ENCODE data around the gene HINFP.

The HINFP gene, protein sequence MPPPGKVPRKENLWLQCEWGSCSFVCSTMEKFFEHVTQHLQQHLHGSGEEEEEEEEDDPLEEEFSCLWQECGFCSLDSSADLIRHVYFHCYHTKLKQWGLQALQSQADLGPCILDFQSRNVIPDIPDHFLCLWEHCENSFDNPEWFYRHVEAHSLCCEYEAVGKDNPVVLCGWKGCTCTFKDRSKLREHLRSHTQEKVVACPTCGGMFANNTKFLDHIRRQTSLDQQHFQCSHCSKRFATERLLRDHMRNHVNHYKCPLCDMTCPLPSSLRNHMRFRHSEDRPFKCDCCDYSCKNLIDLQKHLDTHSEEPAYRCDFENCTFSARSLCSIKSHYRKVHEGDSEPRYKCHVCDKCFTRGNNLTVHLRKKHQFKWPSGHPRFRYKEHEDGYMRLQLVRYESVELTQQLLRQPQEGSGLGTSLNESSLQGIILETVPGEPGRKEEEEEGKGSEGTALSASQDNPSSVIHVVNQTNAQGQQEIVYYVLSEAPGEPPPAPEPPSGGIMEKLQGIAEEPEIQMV

GRCh38 chr11:119121008-119121810 is at the start of gene HINFP:
HINFP (plus strand) TSS chr11:119121580; CDS start chr11:119126945, 5,365 bp downstream.
- DNase-seq = peak; percentile 100

GRCh38 chr11:119077839-119078238 is 43.5 kb upstream of the HINFP start:
- no peak for DNase-seq

- DNase-seq = no peak
Observed at GRCh38 chr11:119078675-119079420, 42.5 kb upstream of the HINFP start.

- DNase-seq = no peak
Observed at GRCh38 chr11:119081682-119082260, 39.6 kb upstream of the HINFP start.

- DNase-seq = peak; percentile 87
Observed at GRCh38 chr11:119084663-119085436, 36.5 kb upstream of the HINFP start, which contains the start of gene HMBS. HMBS (plus strand) TSS chr11:119084881; CDS start chr11:119085034, 153 bp downstream.

DNA sequence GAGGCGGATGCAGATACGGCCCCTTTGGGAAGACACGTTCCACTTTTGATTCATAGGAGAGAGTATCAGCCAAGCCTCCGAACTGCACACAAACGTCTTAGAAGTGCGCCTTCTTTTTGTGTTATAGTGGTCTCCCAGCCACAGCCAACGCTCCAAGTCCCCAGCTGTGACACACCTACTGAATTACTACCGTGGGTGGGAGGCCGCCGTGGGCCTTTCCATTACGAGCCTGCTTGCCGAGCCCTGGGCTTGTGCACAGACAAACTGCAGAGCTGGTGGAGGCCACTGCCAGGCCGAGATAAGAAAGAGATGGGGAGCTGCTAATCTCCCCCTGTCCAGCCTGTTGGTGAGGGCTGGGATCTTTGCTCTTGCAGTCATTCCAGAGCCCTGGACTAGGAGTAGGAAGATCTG is 35.9 kb upstream of the HINFP start:
- peak; percentile 41 for DNase-seq

- DNase-seq = no peak
Observed at GRCh38 chr11:119087123-119087522, 34.3 kb upstream of the HINFP start.

- no peak for DNase-seq
Observed at GRCh38 chr11:119087747-119088241, 33.6 kb upstream of the HINFP start.

DNA sequence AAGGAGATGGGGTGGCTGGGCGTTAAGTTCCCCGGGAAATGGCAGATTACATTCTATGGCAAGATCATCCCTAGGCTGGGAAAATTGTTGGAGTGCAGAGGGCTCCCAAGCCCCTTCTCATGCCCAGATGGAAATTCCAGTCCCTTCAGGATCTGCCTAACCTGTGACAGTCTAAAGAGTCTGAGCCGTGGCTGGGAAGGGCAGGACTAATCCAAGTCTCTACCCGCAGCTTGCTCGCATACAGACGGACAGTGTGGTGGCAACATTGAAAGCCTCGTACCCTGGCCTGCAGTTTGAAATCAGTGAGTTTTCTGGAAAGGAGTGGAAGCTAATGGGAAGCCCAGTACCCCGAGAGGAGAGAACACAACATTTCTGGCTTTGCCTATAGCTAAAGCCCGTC is 33.0 kb upstream of the HINFP start:
- DNase-seq = no peak

- no peak for DNase-seq
Observed at GRCh38 chr11:119089319-119089718, 32.1 kb upstream of the HINFP start.

DNA sequence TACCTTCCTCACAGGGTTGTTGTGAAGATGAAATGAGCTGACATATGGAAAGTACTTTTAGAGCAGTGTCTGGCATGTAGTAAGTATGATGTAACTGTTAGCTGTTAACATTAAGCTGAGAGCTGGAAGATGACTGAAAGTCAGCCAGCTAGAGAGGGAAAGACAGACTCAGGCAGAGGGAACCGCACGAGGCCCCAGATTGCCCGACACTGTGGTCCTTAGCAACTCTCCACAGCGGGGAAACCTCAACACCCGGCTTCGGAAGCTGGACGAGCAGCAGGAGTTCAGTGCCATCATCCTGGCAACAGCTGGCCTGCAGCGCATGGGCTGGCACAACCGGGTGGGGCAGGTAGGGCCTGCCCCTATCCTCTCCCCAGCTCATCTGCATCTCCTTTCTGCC is 30.2 kb upstream of the HINFP start:
- no peak for DNase-seq

DNA sequence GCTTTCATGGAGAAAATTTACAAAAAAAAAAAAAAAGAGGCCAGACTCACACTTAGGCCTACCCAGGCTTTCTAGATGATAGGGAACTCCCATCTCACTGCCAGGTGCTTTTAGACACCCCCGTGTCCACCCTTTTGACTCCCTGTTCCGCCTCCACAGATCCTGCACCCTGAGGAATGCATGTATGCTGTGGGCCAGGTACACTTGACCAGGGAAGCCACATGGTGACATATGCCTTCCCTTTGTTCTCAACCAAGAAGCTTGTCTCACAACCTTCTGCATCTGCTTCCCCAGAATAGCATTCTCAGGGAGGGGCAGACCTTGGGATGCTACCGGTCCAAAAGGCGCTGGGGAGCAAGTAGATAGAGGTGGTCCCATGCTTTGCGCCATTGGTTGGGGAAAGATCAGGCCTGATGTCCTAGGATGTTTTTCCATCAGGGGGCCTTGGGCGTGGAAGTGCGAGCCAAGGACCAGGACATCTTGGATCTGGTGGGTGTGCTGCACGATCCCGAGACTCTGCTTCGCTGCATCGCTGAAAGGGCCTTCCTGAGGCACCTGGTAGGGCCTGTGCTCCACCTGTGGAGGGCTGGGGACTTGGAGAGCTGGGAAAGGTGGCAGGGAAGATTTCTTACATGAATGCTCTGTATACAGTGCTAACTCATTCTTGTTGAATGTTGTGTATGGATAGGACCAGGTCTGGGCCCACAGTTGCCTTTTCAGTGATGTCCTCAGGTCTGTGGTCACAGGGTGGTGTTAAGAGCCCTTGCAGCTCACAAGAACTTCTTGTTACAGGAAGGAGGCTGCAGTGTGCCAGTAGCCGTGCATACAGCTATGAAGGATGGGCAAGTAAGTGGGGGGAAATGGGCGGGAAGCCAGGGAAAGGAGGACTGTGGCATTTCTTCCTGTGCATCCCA is 29.2 kb upstream of the HINFP start:
- DNase-seq = no peak

DNA sequence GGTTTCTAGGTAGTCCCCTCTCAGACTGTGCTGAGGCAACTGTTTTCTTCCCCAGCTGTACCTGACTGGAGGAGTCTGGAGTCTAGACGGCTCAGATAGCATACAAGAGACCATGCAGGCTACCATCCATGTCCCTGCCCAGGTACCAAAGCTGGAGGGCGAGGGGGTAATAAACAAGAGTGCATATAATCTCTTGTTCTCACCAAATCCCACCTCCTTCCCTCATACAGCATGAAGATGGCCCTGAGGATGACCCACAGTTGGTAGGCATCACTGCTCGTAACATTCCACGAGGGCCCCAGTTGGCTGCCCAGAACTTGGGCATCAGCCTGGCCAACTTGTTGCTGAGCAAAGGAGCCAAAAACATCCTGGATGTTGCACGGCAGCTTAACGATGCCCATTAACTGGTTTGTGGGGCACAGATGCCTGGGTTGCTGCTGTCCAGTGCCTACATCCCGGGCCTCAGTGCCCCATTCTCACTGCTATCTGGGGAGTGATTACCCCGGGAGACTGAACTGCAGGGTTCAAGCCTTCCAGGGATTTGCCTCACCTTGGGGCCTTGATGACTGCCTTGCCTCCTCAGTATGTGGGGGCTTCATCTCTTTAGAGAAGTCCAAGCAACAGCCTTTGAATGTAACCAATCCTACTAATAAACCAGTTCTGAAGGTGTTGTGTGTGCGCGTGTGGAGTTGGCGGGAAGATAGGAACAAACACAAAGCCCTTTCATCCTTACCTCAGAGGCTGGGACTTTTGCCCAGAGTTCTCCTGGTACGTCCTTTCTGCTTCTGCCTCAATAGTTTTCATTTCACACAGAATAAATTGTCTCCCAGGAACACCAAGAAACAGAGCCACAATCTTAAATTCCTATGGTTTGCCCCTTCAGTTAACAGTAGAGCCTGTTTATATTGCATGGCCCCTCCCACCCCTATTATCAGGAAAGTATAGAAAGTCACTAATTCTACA is 28.2 kb upstream of the HINFP start:
- DNase-seq = no peak

GRCh38 chr11:119093942-119094815 is 27.2 kb upstream of the HINFP start:
- DNase-seq = peak; percentile 64

DNA sequence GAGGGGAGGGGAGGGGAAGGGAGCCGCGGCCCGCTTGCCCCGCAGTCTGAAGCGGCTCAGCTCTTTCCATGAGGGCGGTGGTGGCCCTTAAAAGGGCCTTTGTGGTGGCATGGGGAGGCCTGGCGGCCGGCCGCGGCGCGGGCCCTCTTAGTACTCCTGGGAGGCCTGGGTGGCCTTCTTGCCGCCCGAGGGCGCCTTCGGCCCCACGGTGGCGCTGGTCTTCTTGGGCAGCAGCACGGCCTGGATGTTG is 26.6 kb upstream of the HINFP start:
- no peak for DNase-seq

DNA sequence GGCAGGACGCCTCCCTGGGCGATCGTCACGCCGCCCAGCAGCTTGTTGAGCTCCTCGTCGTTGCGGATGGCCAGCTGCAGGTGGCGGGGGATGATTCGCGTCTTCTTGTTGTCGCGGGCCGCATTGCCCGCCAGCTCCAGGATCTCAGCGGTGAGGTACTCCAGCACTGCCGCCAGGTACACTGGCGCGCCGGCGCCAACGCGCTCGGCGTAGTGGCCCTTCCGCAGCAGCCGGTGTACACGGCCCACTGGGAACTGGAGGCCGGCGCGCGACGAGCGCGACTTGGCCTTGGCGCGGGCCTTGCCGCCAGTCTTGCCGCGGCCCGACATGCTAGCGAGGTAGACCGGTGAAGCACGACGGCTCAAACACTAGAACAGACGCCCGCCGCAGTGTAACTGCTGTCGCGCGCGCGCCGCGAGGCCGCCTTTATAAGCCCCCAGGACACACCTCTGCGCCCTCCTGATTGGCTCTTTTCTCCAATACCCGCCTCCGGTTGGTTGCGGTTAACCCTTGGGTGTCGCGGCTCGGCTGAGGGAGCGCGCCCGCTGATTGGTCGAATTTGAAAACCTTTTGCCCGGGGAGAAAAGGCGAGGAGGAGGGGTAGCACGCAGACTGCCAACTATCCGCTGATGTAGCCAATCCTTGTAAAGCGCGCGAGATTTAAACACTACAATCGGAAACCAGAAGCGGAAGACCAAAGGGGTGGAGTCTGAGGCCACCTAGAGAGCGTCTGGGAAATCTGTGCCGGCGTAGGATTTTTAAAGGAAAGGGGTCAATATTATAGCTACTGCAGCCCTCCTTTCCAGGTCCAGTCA is 26.1 kb upstream of the HINFP start:
- DNase-seq = peak; percentile 99

DNA sequence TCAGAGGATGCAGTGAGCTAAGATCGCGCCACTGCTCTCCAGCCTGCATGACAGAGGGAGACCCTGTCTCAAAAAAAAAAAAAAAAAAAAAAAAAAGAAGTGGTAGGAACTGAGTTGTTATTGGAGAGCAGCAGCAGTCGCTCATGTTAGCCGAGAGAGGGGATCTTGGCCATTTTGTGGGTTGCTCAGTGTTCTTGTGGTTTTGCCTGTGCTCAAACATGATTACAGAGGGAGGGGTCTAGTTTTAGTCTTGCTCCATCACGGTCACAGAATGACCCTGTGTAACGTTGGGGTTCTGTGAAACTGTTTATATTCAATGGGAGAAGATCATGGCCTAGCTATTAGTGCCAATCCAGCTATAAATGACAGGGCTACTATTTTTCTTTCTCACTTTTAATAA is 21.7 kb upstream of the HINFP start:
- no peak for DNase-seq

All from activated naive CD4-positive, alpha-beta T cell treated with anti-CD3 and anti-CD28 coated beads, Interleukin-2, amount 50 U/mL, for 16 hours (primary cell).